Measurements from ENCODE around the gene SCGB1A1.

SCGB1A1 gene

DNA sequence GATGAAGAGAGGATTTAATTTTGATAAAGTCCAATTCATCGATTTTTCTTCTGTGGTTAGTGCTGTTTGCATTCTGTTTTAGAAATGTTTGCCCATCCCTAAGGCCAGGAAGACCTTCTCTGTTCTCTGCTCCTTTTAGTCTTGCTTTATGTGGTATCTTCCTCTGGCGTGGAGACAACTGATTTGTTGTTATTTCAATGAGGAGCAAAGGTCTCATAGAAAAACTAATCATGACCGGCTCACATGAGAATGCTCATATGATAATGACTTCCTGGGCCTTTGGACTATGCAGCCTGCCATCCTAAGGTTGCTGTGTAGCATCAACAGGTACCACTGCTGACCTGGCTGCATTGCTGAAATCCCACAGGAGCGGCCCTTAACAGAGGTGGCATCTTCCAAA, 19.8 kb downstream of the SCGB1A1 start:
- DNase-seq (ENCODE audit: insufficient read length, low spot score) (no peak), FAIRE-seq (no peak)
- TF ChIP-seq, protein P1, sequence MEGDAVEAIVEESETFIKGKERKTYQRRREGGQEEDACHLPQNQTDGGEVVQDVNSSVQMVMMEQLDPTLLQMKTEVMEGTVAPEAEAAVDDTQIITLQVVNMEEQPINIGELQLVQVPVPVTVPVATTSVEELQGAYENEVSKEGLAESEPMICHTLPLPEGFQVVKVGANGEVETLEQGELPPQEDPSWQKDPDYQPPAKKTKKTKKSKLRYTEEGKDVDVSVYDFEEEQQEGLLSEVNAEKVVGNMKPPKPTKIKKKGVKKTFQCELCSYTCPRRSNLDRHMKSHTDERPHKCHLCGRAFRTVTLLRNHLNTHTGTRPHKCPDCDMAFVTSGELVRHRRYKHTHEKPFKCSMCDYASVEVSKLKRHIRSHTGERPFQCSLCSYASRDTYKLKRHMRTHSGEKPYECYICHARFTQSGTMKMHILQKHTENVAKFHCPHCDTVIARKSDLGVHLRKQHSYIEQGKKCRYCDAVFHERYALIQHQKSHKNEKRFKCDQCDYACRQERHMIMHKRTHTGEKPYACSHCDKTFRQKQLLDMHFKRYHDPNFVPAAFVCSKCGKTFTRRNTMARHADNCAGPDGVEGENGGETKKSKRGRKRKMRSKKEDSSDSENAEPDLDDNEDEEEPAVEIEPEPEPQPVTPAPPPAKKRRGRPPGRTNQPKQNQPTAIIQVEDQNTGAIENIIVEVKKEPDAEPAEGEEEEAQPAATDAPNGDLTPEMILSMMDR (IDR thresholded peaks at IDR 0.05; ENCODE audit: insufficient read depth, missing control alignments): no peak

DNA sequence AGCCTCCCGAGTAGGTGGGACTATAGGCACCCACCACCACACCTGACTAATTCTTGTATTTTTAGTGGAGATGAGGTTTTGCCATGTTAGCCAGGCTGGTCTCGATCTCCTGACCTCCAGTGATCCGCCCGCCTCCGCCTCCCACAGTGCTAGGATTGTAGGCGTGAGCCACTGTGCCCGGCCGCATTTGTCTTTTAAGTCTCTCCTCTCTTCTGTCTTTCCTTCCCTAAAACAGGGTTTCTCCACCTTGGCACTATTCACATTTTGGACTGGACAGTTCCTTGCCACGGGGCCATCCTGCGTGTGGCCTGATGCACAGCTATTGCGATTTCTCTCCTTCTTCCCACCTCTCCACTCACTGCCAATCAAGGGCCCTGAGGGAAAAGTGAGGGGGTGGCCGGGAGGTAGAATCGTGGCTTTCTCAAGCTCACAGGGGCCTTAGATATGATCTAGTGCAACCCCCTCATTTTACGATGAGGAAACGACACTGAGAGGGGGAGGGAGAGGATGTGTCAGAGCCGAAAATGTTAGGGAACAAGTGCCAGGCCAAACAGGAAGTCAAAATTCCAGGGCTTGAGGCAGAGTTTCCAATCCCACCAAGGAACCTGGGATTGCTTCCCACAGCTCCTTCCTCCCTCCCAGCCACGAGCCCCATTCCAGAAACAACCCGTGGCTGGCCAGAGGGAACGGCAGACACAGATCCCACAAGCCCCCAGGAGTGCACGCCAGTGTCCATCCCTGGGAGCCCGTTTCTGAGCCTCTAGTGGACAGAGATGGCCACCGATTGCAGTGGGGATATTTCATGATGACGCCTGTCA, 21.2 kb downstream of the SCGB1A1 start:
- TF ChIP-seq, protein P1 (IDR thresholded peaks at IDR 0.05; ENCODE audit: insufficient read depth, missing control alignments): no peak
- no peak for DNase-seq (ENCODE audit: insufficient read length, low spot score)
- FAIRE-seq: no peak

DNA sequence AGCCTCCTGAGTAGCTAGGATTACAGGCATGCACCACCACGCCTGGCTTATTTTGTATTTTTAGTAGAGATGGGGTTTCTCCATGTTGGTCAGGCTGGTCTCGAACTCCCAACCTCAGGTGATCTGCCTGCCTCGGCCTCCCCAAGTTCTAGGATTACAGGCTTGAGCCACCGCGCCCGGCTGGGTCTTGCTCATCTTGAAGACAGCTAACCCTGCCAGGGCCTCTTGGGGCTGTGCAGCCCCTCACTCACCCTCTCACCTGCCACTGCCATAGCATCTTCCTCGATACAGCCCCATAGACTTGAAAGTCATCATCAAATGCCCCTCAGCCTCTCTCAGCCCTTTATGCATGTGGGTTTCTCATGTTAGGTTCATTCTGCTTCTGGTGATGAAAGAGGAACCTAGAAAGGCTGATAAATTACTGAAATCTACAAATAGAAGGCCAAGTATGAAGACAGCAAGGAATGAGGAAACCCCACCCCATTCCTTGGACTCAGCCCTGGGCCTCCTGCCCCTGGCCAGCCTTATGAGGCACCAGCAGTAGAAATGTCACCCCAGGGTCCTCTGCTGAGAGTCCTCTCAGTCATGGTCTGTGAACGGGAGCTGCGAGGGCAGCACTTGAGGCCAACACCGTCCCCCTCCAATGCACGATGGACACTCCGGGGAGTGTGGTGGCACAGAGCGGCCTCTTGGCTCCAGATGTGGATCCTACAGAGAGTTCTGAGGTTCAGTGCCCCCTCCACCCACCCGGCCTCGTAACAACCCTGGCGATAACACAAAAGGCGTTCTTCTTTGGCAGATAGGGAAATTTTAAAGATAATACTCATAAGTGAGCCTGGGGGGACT, 24.8 kb downstream of the SCGB1A1 start:
- TF ChIP-seq, protein P1 (IDR thresholded peaks at IDR 0.05; ENCODE audit: insufficient read depth, missing control alignments): no peak
- no peak for DNase-seq (ENCODE audit: insufficient read length, low spot score)
- no peak for FAIRE-seq

DNA sequence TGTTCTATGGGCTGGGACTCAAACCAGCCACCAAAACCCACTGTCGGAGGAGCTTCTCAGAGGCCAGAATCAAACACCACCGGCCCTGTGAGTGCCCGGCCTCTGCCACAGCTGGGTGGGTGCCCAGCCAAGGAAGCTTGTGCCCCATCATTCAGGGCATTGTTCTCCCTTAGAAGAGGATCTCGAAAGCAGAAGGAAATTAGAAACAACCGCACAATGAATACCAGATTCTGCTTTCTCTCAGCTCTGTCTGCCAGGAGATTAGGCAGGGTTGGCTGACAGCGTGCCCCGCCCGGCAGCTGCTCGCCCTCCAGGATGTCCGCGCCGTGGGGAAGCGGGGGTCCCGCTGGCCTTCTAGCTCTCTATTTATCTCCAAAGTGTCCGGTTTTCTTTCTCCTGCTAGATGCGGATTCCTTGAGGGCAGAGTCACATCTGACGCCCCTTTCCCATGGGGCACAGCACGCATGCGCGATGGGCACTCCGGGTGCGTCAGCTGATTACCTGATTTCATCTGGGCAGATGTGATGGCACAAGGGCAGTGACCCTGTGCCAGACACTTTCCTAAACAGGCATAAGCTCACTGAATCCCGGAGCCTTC, 25.5 kb downstream of the SCGB1A1 start:
- DNase-seq (ENCODE audit: insufficient read length, low spot score) (peak; percentile 83), FAIRE-seq (no peak)
- TF ChIP-seq, protein P1 (IDR thresholded peaks at IDR 0.05; ENCODE audit: insufficient read depth, missing control alignments): no peak

DNA sequence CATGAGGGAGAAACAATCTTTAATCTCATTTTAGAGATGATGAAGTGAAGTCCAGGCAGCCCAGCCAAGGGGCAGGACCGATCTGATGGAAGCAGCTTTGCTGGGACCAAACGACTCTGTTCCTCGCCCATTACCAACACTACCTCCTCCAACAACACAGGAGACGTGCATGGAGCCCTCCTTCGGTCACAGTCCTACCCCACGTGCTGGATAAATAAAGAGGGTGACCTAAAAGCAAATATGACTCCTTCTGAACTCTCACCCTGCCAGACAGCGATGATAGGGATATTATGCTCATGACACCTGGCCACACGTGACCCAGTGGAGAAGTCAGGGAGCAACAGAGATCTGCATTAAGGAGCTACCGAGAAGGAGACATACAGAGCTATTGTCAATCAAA, 26.0 kb downstream of the SCGB1A1 start:
- DNase-seq (ENCODE audit: insufficient read length, low spot score): no peak
- no peak for FAIRE-seq

DNA sequence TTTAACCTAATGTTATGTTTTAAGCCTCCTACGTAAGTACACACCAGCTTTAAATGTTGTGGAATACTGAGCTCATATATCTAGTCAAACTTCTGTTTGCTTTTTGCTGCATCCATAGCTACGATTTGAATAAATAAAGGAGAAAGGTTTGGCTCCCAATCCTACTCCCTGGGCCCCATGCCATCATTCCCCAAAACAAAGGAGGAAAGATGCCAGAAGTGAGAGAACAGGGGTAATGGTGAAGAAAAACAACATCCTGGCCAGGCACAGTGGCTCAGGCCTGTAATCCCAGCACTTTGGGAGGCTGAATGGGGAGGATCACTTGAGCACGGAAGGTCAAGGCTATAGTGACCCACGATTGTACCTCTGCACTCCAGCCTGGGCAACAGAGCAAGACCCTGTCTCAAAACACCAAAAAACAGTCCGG, 26.5 kb downstream of the SCGB1A1 start:
- FAIRE-seq (no peak), DNase-seq (ENCODE audit: insufficient read length, low spot score) (no peak)
- TF ChIP-seq, protein P1 (IDR thresholded peaks at IDR 0.05; ENCODE audit: insufficient read depth, missing control alignments): no peak

More for the DNA sequence above, 26.0 kb downstream of the SCGB1A1 start:
- TF ChIP-seq, protein P1 (IDR thresholded peaks at IDR 0.05; ENCODE audit: insufficient read depth, missing control alignments): no peak
